DMS114 treated with DMSO at 0.1 percent for 48 hours (cell line): ENCODE data around the gene COG5.

Source experiments
- DNase-seq: peaks from one replicate; lab custom pipeline; 2025; ENCODE audit not compliant: unreplicated experiment; lab: John Stamatoyannopoulos, UW

The COG5 gene

GRCh38 chr7:107563775-107564552 lies at the start of gene COG5, which contains the start of gene DUS4L:
Gene COG5 (minus strand): TSS chr7:107563920. CDS start chr7:107563896, 24 bp downstream.
Gene DUS4L (plus strand): TSS chr7:107563971. CDS start chr7:107567071, 3,100 bp downstream.
- DNase-seq, result peak; percentile 43

- no peak for DNase-seq
Observed at GRCh38 chr7:107613439-107613838, 49.7 kb upstream of the COG5 start.

- no peak for DNase-seq
Observed at GRCh38 chr7:107610323-107610722, 46.6 kb upstream of the COG5 start.

GRCh38 chr7:107609811-107610261 lies 46.1 kb upstream of the COG5 start:
- DNase-seq, result no peak

- no peak for DNase-seq
Observed at GRCh38 chr7:107606303-107606702, 42.6 kb upstream of the COG5 start.

- no peak for DNase-seq
Observed at GRCh38 chr7:107605218-107605815, 41.6 kb upstream of the COG5 start.

- no peak for DNase-seq
Observed at GRCh38 chr7:107600816-107601215, 37.1 kb upstream of the COG5 start.

- no peak for DNase-seq
Observed at GRCh38 chr7:107599262-107599661, 35.5 kb upstream of the COG5 start.

- DNase-seq, result no peak
Observed at GRCh38 chr7:107597953-107598352, 34.2 kb upstream of the COG5 start.

- no peak for DNase-seq
Observed at GRCh38 chr7:107597582-107597916, 33.8 kb upstream of the COG5 start.

GRCh38 chr7:107596881-107597581 lies 33.3 kb upstream of the COG5 start:
- DNase-seq, result no peak

- no peak for DNase-seq
Observed at GRCh38 chr7:107594961-107595737, 31.4 kb upstream of the COG5 start.

GRCh38 chr7:107593025-107593410 lies 29.3 kb upstream of the COG5 start:
- DNase-seq, result no peak

- DNase-seq, result no peak
Observed at GRCh38 chr7:107592361-107593024, 28.8 kb upstream of the COG5 start.

GRCh38 chr7:107591421-107591820 lies 27.7 kb upstream of the COG5 start:
- no peak for DNase-seq

- DNase-seq, result no peak
Observed at GRCh38 chr7:107588529-107589130, 24.9 kb upstream of the COG5 start.

- DNase-seq, result no peak
Observed at GRCh38 chr7:107584716-107585115, 21.0 kb upstream of the COG5 start.

- DNase-seq, result no peak
Observed at GRCh38 chr7:107582875-107583274, 19.2 kb upstream of the COG5 start.

- no peak for DNase-seq
Observed at GRCh38 chr7:107581387-107582013, 17.8 kb upstream of the COG5 start.
